Endothelial cell of umbilical vein (primary cell): ENCODE measurements around the gene MAP7D2. TPM values are rescaled to one million over a fixed set of nuclear protein-coding genes. Genes with fewer than 3 reads are reported as not detected.

Experiments used
- BruUV-seq: library from RNA; stranded (reverse); fragments of 400-500 nt; replicated peaks from 2 replicates; lab custom pipeline; 2021; lab: Mats Ljungman, UMichigan
- CTCF ChIA-PET: fragments of 300-600, 350-600 bp; sonication (Branson Sonifier 250); formaldehyde crosslinking; loops from one replicate; lab custom pipeline; 2021; ENCODE audit warnings: antibody characterized with exemption, inconsistent platforms; lab: Charles Lee
- POLR2A ChIA-PET: fragments of 300-600, 350-600 bp; sonication (Branson Sonifier 250); formaldehyde crosslinking; loops from one replicate; lab custom pipeline; 2021; ENCODE audit warnings: antibody characterized with exemption, inconsistent platforms; lab: Charles Lee
- DNase-seq: peaks from one replicate; pipeline ENCODE4 v3.0.0-alpha.2; 2011; ENCODE audit warnings: low read depth, low spot score
- FAIRE-seq: peaks from 2 replicates; lab custom pipeline; 2011; peaks lifted over from hg19 to GRCh38; lab: Jason Lieb, UNC
- H2AFZ ChIP-seq: 2 replicates; pipeline ENCODE4 v1.6.0; 2012; ENCODE audit warnings: low read depth, low read length, control low read depth, inconsistent platforms
- H3K27ac ChIP-seq: 2 replicates; pipeline ENCODE4 v1.5.1; 2011; ENCODE audit warnings: low read depth, mild to moderate bottlenecking, control low read depth, low read length, moderate library complexity; ENCODE audit not compliant: insufficient read depth
- H3K27me3 ChIP-seq, 2 experiments: 2 replicates each; pipeline versions ENCODE4 v1.6.0 to v1.6.1; 2011; ENCODE audit warnings: low read length in 2 of 2, mixed read lengths in 1 of 2; ENCODE audit not compliant: control insufficient read depth in 2 of 2, insufficient read depth in 2 of 2
- H3K36me3 ChIP-seq, 2 experiments: 2 replicates in 1 of 2; 3 replicates in 1 of 2; pipeline ENCODE4 v1.5.1; 2011; ENCODE audit warnings: low read length in 2 of 2, mild to moderate bottlenecking in 1 of 2, moderate library complexity in 1 of 2; ENCODE audit not compliant: control insufficient read depth in 2 of 2, insufficient read depth in 2 of 2; ENCODE audit errors: extremely low read depth in 1 of 2
- H3K4me1 ChIP-seq: 3 replicates; pipeline ENCODE4 v1.5.1; 2011; ENCODE audit warnings: mild to moderate bottlenecking, low read length; ENCODE audit not compliant: control insufficient read depth, insufficient read depth; ENCODE audit errors: extremely low read depth
- H3K4me2 ChIP-seq: 2 replicates; pipeline ENCODE4 v1.6.1; 2011; ENCODE audit warnings: low read length, control low read depth, mixed read lengths; ENCODE audit not compliant: insufficient read depth
- H3K4me3 ChIP-seq, 3 experiments: fragments of 200-600 bp in 1 of 3; sonication (generic), shearing (Covaris generic) in 1 of 3; replicated peaks in 1 of 3; 2 replicates each; pipeline ENCODE4 v1.5.1; 2011 to 2016; ENCODE audit warnings: control low read depth in 3 of 3, low read length in 3 of 3, mild to moderate bottlenecking in 2 of 3, inconsistent platforms in 1 of 3, low read depth in 1 of 3, moderate library complexity in 1 of 3; ENCODE audit not compliant: insufficient read depth in 1 of 3
- H3K79me2 ChIP-seq: 2 replicates; pipeline ENCODE4 v1.6.0; 2012; ENCODE audit warnings: low read length, inconsistent platforms; ENCODE audit not compliant: control insufficient read depth, insufficient read depth
- H3K9ac ChIP-seq: replicated peaks from 2 replicates; pipeline ENCODE3; 2011; ENCODE audit warnings: low read length, control low read depth; ENCODE audit not compliant: insufficient read depth; ENCODE audit errors: extremely low read depth
- H3K9me1 ChIP-seq: replicated peaks from 3 replicates; pipeline ENCODE4 v1.6.0; 2011; ENCODE audit warnings: mild to moderate bottlenecking, low read length; ENCODE audit not compliant: control insufficient read depth, insufficient read depth; ENCODE audit errors: extremely low read depth
- H3K9me3 ChIP-seq: replicated peaks from 2 replicates; pipeline ENCODE4 v1.5.1; 2012; ENCODE audit warnings: low read length, inconsistent platforms; ENCODE audit not compliant: control insufficient read depth, insufficient read depth
- H4K20me1 ChIP-seq: replicated peaks from 2 replicates; pipeline ENCODE3; 2011; ENCODE audit warnings: mild to moderate bottlenecking, low read length; ENCODE audit not compliant: control insufficient read depth, insufficient read depth; ENCODE audit errors: extremely low read depth
- CTCF ChIP-seq, 2 donors: IDR thresholded peaks; 1 replicate in 1 of 2; 2 replicates in 1 of 2; pipeline ENCODE4 v1.5.1; 2011; ENCODE audit warnings: low read length in 2 of 2, mild to moderate bottlenecking in 2 of 2, moderate library complexity in 2 of 2, control low read depth in 1 of 2, inconsistent platforms in 1 of 2, low read depth in 1 of 2; ENCODE audit not compliant: insufficient read depth in 1 of 2; ENCODE audit errors: extremely low read depth in 1 of 2
- JUN ChIP-seq: IDR thresholded peaks from 2 replicates; pipeline ENCODE4 v1.6.1; 2011; ENCODE audit warnings: borderline replicate concordance, low read depth; ENCODE audit not compliant: insufficient read length, insufficient read depth
- MAX ChIP-seq: IDR thresholded peaks from 2 replicates; pipeline ENCODE4 v1.6.1; 2011; ENCODE audit not compliant: insufficient read depth, insufficient read length
- MYC ChIP-seq: IDR thresholded peaks from one replicate; pipeline ENCODE4 v1.6.1; 2011; ENCODE audit warnings: mild to moderate bottlenecking, low read depth, low read length
- POLR2A ChIP-seq: IDR thresholded peaks from 2 replicates; pipeline ENCODE4 v1.6.1; 2012; ENCODE audit warnings: low read depth, mild to moderate bottlenecking, control low read depth, low read length
- POLR2AphosphoS5 ChIP-seq: IDR thresholded peaks from 2 replicates; pipeline ENCODE4 v1.6.1; 2012; ENCODE audit warnings: low read depth, mild to moderate bottlenecking, control low read depth, low read length, moderate library complexity; ENCODE audit not compliant: insufficient read depth
- dilution Hi-C: fragments of 300-500 bp; cut with MboI; formaldehyde crosslinking; loops from one replicate; pipeline ENCODE4 v1.15.0; 2019; ENCODE audit warnings: low sequenced_read_pairs; ENCODE audit not compliant: extremely low pct_ligation_motif_present
- intact Hi-C: fragments of 100-400 bp; cut with micrococcal nuclease; formaldehyde crosslinking; loops from one replicate; pipeline ENCODE4 v1.10.0; 2022
- polyA plus RNA-seq, 4 experiments: library from polyadenylated mRNA; depleted of rRNA in 3 of 4; stranded (reverse) in 3 of 4; unstranded in 1 of 4; fragments of >200 nt; gene quantifications; 2 replicates each; pipeline versions ENCODE4 v1.2.1 to v1.2.3, GENCODE V29; 2011 to 2012; ENCODE audit warnings: missing spikeins in 1 of 4
- total RNA-seq: library from RNA; stranded (reverse); gene quantifications from 2 replicates; pipeline ENCODE4 v1.2.3, GENCODE V29; 2021

MAP7D2 gene
- total and polyA plus RNA-seq, 2 donors (not counting 3 experiments of a cell fraction or from before 2014, with no cell fraction given), result 0.08 to 0.15 TPM

GRCh38 chrX:20019672-20020365 lies 96.9 kb downstream of the MAP7D2 start:
- BruUV-seq, result no TSS peak
- H3K79me2 ChIP-seq, result no peaks in the 10 kb centered on the region
- H3K9ac ChIP-seq, result no peak overlapping the region
- H3K36me3 ChIP-seq, result no peaks in the 10 kb centered on the region
- no peaks in the 10 kb centered on the region for H4K20me1 ChIP-seq
- intact Hi-C loops (no loop called here), dilution Hi-C loops (no loop called here)
- ChIA-PET POLR2A (no interaction called here), CTCF (no interaction called here)
- no peak for FAIRE-seq
- H3K4me1 ChIP-seq, result no peaks in the 10 kb centered on the region
- DNase-seq, result no peak
- TF ChIP-seq JUN (no peak), MAX (no peak), POLR2AphosphoS5 (no peak), CTCF (IDR thresholded peaks at IDR 0.05; ENCODE audit: extremely low read depth in 1 of 2, insufficient read depth in 1 of 2, low read depth in 1 of 2, low read length in 2 of 2) (no peak), MYC (no peak), POLR2A (no peak)
- no peak overlapping the region for H3K4me3 ChIP-seq
- H2AFZ ChIP-seq, result no peak overlapping the region
- H3K9me1 ChIP-seq, result no peaks in the 10 kb centered on the region
- H3K27ac ChIP-seq, result no peak overlapping the region
- H3K9me3 ChIP-seq, result no peaks in the 10 kb centered on the region
- H3K27me3 ChIP-seq, result no peaks in the 10 kb centered on the region
- H3K4me2 ChIP-seq, result no peak overlapping the region
